ENCODE data around the gene HNRNPC.

DNA sequence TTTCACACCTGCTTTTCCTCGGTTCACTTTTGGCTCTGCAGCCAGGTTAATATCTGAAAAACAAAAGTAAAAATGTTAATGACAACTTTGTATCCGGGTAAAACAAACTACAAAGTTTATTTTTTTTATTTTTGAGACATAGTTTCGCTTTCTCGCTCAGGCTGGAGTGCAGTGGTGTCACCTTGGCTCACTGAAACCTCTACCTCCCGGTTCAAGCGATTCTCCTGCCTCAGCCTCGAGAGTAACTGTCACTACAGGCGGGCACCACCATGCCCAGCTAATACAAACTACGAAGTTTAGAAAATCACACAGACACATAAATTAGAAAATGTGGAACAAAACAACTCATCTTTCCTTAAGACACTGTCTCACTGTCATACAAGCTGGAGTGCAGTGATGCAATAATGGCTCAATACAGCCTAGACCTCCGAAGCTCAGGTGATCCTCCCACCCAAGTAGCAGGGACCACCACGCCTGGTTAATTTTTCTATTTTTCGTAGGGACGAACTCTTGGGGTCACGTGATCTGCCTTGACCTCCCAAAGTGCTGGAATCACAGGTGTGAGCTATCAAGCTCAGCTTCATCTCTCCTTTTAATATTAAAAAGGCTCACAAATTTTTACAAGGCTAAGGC is 38.1 kb downstream of the HNRNPC start:
- TF ChIP-seq, protein P1, sequence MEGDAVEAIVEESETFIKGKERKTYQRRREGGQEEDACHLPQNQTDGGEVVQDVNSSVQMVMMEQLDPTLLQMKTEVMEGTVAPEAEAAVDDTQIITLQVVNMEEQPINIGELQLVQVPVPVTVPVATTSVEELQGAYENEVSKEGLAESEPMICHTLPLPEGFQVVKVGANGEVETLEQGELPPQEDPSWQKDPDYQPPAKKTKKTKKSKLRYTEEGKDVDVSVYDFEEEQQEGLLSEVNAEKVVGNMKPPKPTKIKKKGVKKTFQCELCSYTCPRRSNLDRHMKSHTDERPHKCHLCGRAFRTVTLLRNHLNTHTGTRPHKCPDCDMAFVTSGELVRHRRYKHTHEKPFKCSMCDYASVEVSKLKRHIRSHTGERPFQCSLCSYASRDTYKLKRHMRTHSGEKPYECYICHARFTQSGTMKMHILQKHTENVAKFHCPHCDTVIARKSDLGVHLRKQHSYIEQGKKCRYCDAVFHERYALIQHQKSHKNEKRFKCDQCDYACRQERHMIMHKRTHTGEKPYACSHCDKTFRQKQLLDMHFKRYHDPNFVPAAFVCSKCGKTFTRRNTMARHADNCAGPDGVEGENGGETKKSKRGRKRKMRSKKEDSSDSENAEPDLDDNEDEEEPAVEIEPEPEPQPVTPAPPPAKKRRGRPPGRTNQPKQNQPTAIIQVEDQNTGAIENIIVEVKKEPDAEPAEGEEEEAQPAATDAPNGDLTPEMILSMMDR (IDR thresholded peaks at IDR 0.05 in 2 of 3, conservative IDR thresholded peaks at IDR 0.05 in 1 of 3; ENCODE audit: control insufficient read depth in 2 of 3, extremely low read depth in 1 of 3, insufficient read depth in 1 of 3, low read depth in 3 of 3, low read length in 3 of 3): no peak
- TF ChIP-seq EGR1 (IDR thresholded peaks at IDR 0.05; ENCODE audit: borderline replicate concordance in 1 of 2, low read depth in 2 of 2, low read length in 2 of 2) (no peak), SUZ12 (IDR thresholded peaks at IDR 0.05; ENCODE audit: unreplicated experiment) (no peak)
- TF ChIP-seq, protein P2, sequence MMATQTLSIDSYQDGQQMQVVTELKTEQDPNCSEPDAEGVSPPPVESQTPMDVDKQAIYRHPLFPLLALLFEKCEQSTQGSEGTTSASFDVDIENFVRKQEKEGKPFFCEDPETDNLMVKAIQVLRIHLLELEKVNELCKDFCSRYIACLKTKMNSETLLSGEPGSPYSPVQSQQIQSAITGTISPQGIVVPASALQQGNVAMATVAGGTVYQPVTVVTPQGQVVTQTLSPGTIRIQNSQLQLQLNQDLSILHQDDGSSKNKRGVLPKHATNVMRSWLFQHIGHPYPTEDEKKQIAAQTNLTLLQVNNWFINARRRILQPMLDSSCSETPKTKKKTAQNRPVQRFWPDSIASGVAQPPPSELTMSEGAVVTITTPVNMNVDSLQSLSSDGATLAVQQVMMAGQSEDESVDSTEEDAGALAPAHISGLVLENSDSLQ (IDR thresholded peaks at IDR 0.05): no peak

Measured in GM12878 (cell line).